Left hindlimb (tissue), 1 donor: ENCODE measurements around the gene TRPM1.

Source experiments
- DNase-seq: peaks from one replicate; pipeline ENCODE4 v3.0.0-alpha.2; 2018

TRPM1 gene

DNA sequence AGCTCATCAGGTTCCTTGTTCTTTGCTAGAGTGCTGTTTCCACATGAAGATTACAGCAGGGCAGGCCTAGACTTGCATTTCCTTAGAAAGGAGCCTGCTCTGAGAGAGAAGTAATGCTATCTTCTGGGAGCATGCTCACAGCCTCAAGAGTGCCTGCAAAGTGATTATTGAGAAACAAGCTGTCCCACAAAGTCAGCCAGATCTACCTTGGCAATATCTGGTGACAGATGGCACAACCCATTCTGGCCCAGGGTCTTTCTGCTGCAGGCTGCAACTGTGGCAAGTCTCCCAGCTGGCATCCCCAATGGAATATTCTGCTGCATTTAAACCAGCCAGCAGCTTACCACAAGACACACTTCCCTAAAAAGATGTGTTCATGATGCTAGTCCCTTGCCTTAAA lies 139.4 kb downstream of the TRPM1 start:
- DNase-seq = no peak

- DNase-seq = no peak
These were observed 143.3 kb downstream of the TRPM1 start for GRCh38 chr15:30958219-30958618.

DNA sequence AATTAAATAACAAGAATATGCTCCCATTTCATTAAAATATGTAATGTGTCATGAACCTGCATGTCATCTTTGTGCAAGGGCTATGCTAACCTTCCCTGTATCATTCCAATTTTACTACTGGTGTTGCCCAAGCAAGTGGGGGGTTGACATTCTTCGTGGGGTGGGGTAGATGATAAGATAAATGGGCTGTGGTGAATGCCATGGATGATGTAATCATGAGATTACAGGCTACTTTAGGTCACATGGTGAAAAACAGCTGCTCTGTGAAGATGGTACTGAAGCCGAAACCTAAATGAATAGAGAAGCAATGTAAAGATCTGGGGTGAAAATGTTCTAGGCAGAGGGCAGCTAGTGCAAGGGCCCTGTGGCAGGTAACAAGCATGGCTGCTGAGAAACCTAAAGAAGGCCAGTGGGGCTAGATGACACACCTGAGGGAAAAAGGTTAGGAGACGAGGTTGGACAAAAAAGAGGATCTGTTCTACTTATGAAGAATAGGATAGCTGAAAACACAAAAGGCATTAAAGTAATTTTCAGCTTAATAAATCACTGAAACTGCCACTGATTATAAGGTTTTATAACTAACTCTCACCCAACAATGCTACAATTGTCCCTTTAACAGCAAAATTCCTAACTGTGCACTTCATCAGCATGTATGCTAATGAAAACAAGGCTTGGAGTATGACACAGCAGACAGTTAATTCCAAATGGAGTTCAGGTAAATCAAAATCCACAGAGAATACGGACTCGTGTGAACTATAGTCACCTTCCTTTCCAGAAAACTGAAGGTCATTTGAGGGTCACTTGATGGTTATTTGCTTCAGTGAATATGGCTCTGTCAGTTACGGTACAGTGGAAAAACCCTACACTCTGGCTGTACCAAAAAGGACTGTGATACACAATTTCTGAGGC lies 145.1 kb downstream of the TRPM1 start:
- DNase-seq = no peak

- no peak for DNase-seq
These were observed 146.9 kb downstream of the TRPM1 start for GRCh38 chr15:30954674-30955073.

GRCh38 chr15:30953731-30954378 lies 147.7 kb downstream of the TRPM1 start:
- no peak for DNase-seq

DNA sequence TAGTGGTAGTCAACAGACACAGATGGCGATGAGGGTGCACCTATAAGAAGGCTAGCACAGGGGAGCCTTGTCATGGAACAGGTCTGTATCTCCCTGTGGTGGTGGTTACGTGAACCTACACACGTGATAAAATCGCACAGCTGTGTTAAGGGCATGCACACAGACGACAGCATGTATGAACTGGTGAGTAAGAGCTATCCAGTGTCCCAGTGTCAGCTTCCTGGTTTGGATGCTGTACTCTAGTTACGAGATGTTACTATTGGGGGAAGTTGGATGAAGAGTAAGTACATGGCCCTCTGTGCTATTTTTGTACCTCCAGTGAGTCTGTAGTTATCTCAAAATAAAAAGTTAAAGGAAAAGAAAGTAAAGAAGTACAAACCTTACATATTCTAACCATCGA lies 148.3 kb downstream of the TRPM1 start:
- no peak for DNase-seq
